Stimulated activated memory B cell treated with anti-CD40 and anti-IgM and Interleukin-4, amounts not matched to agents 10 μg/mL and 1 μg/mL and 100 μg/mL, for 72 hours (primary cell): ENCODE results near the gene FRK.
A peak's percentile ranks its signal among the peaks of the same experiment; 100 is the strongest.

Experiments used
- ATAC-seq: fragments of 150-1000 bp; cut with Tn5 transposase; 2 replicates; pipeline ENCODE4 v1.10.0; 2021
- H3K27ac Mint-ChIP-seq: one replicate; pipeline ENCODE4 v1.8.0; 2022; ENCODE audit warnings: mild to moderate bottlenecking, mixed read lengths
- H3K27me3 Mint-ChIP-seq: one replicate; pipeline ENCODE4 v1.8.0; 2022; ENCODE audit warnings: mixed read lengths
- H3K36me3 Mint-ChIP-seq: one replicate; pipeline ENCODE4 v1.8.0; 2022; ENCODE audit warnings: mixed read lengths
- H3K4me1 Mint-ChIP-seq: one replicate; pipeline ENCODE4 v1.8.0; 2022; ENCODE audit warnings: mixed read lengths
- H3K4me3 Mint-ChIP-seq: one replicate; pipeline ENCODE4 v1.8.0; 2022; ENCODE audit warnings: mild to moderate bottlenecking, moderate library complexity, mixed read lengths
- H3K9me3 Mint-ChIP-seq: one replicate; pipeline ENCODE4 v1.8.0; 2022; ENCODE audit warnings: mixed read lengths

FRK gene

GRCh38 chr6:116010790-116011401 lies 49.8 kb downstream of the FRK start:
- peak; percentile 61 for ATAC-seq
- H3K27me3 Mint-ChIP-seq: no peaks in the 10 kb centered on the region
- peaks cover 6% of the 10 kb centered on the region for H3K36me3 Mint-ChIP-seq
- peaks cover 30% of the 10 kb centered on the region for H3K4me1 Mint-ChIP-seq
- no peak overlapping the region for H3K4me3 Mint-ChIP-seq
- H3K27ac Mint-ChIP-seq: no peak overlapping the region
- no peaks in the 10 kb centered on the region for H3K9me3 Mint-ChIP-seq

- Mint-ChIP-seq H3K4me1 (peaks cover 25% of the 10 kb centered on the region), H3K36me3 (peaks cover 5% of the 10 kb centered on the region), H3K9me3 (no peaks in the 10 kb centered on the region), H3K27ac (no peak overlapping the region), H3K4me3 (no peak overlapping the region), H3K27me3 (no peaks in the 10 kb centered on the region)
- no peak for ATAC-seq
Observed at GRCh38 chr6:116010386-116010785, 50.3 kb downstream of the FRK start.

GRCh38 chr6:116008470-116009243 lies 52.0 kb downstream of the FRK start:
- no peaks in the 10 kb centered on the region for H3K9me3 Mint-ChIP-seq
- H3K27ac Mint-ChIP-seq: peak overlapping the region; percentile 34
- H3K4me3 Mint-ChIP-seq: no peak overlapping the region
- peaks cover 19% of the 10 kb centered on the region for H3K4me1 Mint-ChIP-seq
- ATAC-seq: peak; percentile 80
- H3K27me3 Mint-ChIP-seq: no peaks in the 10 kb centered on the region
- H3K36me3 Mint-ChIP-seq: no peaks in the 10 kb centered on the region

GRCh38 chr6:116004841-116005815 lies 55.6 kb downstream of the FRK start:
- H3K9me3 Mint-ChIP-seq: no peaks in the 10 kb centered on the region
- no peak overlapping the region for H3K27ac Mint-ChIP-seq
- H3K27me3 Mint-ChIP-seq: no peaks in the 10 kb centered on the region
- no peak for ATAC-seq
- H3K36me3 Mint-ChIP-seq: no peaks in the 10 kb centered on the region
- H3K4me3 Mint-ChIP-seq: no peak overlapping the region
- H3K4me1 Mint-ChIP-seq: peaks cover 9% of the 10 kb centered on the region

- no peak overlapping the region for H3K27ac Mint-ChIP-seq
- no peaks in the 10 kb centered on the region for H3K27me3 Mint-ChIP-seq
- H3K4me1 Mint-ChIP-seq: peaks cover 4% of the 10 kb centered on the region
- ATAC-seq: no peak
- H3K36me3 Mint-ChIP-seq: no peaks in the 10 kb centered on the region
- no peak overlapping the region for H3K4me3 Mint-ChIP-seq
- H3K9me3 Mint-ChIP-seq: no peaks in the 10 kb centered on the region
Observed at GRCh38 chr6:116003668-116004067, 57.0 kb downstream of the FRK start.

- no peak overlapping the region for H3K27ac Mint-ChIP-seq
- H3K27me3 Mint-ChIP-seq: no peaks in the 10 kb centered on the region
- no peak overlapping the region for H3K4me3 Mint-ChIP-seq
- no peak for ATAC-seq
- H3K4me1 Mint-ChIP-seq: no peaks in the 10 kb centered on the region
- no peaks in the 10 kb centered on the region for H3K36me3 Mint-ChIP-seq
- no peaks in the 10 kb centered on the region for H3K9me3 Mint-ChIP-seq
Observed at GRCh38 chr6:116002756-116003155, 57.9 kb downstream of the FRK start.

- Mint-ChIP-seq H3K27ac (no peak overlapping the region), H3K27me3 (no peaks in the 10 kb centered on the region), H3K36me3 (no peaks in the 10 kb centered on the region), H3K4me3 (no peak overlapping the region), H3K9me3 (no peaks in the 10 kb centered on the region), H3K4me1 (no peaks in the 10 kb centered on the region)
- ATAC-seq: no peak
Observed at GRCh38 chr6:115999235-115999634, 61.5 kb downstream of the FRK start.

- no peaks in the 10 kb centered on the region for H3K4me1 Mint-ChIP-seq
- no peak overlapping the region for H3K4me3 Mint-ChIP-seq
- no peak overlapping the region for H3K27ac Mint-ChIP-seq
- ATAC-seq: no peak
- H3K9me3 Mint-ChIP-seq: no peaks in the 10 kb centered on the region
- no peaks in the 10 kb centered on the region for H3K36me3 Mint-ChIP-seq
- no peaks in the 10 kb centered on the region for H3K27me3 Mint-ChIP-seq
Observed at GRCh38 chr6:115997990-115998585, 62.6 kb downstream of the FRK start.

GRCh38 chr6:115986026-115986425 lies 74.7 kb downstream of the FRK start:
- Mint-ChIP-seq H3K9me3 (no peaks in the 10 kb centered on the region), H3K4me3 (no peak overlapping the region), H3K27me3 (no peaks in the 10 kb centered on the region), H3K4me1 (no peaks in the 10 kb centered on the region), H3K36me3 (no peaks in the 10 kb centered on the region), H3K27ac (no peak overlapping the region)
- no peak for ATAC-seq

GRCh38 chr6:115984809-115985208 lies 75.9 kb downstream of the FRK start:
- no peak overlapping the region for H3K27ac Mint-ChIP-seq
- no peaks in the 10 kb centered on the region for H3K4me1 Mint-ChIP-seq
- H3K4me3 Mint-ChIP-seq: no peak overlapping the region
- H3K27me3 Mint-ChIP-seq: no peaks in the 10 kb centered on the region
- ATAC-seq: no peak
- H3K36me3 Mint-ChIP-seq: no peaks in the 10 kb centered on the region
- H3K9me3 Mint-ChIP-seq: no peaks in the 10 kb centered on the region

GRCh38 chr6:115983998-115984397 lies 76.7 kb downstream of the FRK start:
- Mint-ChIP-seq H3K27me3 (no peaks in the 10 kb centered on the region), H3K27ac (no peak overlapping the region)
- no peak for ATAC-seq

GRCh38 chr6:115982453-115982852 lies 78.2 kb downstream of the FRK start:
- Mint-ChIP-seq H3K27me3 (no peaks in the 10 kb centered on the region), H3K4me3 (no peak overlapping the region), H3K27ac (no peak overlapping the region), H3K4me1 (no peaks in the 10 kb centered on the region), H3K36me3 (no peaks in the 10 kb centered on the region), H3K9me3 (no peaks in the 10 kb centered on the region)
- no peak for ATAC-seq

More at GRCh38 chr6:115983998-115984397, 76.7 kb downstream of the FRK start:
- Mint-ChIP-seq H3K4me1 (no peaks in the 10 kb centered on the region), H3K9me3 (no peaks in the 10 kb centered on the region), H3K36me3 (no peaks in the 10 kb centered on the region), H3K4me3 (no peak overlapping the region)

- ATAC-seq: no peak
- no peak overlapping the region for H3K27ac Mint-ChIP-seq
- H3K36me3 Mint-ChIP-seq: no peaks in the 10 kb centered on the region
- H3K4me1 Mint-ChIP-seq: no peaks in the 10 kb centered on the region
- no peak overlapping the region for H3K4me3 Mint-ChIP-seq
- H3K9me3 Mint-ChIP-seq: no peaks in the 10 kb centered on the region
- H3K27me3 Mint-ChIP-seq: no peaks in the 10 kb centered on the region
Observed at GRCh38 chr6:115977220-115977619, 83.5 kb downstream of the FRK start.

- no peak overlapping the region for H3K27ac Mint-ChIP-seq
- H3K4me1 Mint-ChIP-seq: no peaks in the 10 kb centered on the region
- no peaks in the 10 kb centered on the region for H3K27me3 Mint-ChIP-seq
- ATAC-seq: no peak
- no peaks in the 10 kb centered on the region for H3K36me3 Mint-ChIP-seq
- H3K9me3 Mint-ChIP-seq: no peaks in the 10 kb centered on the region
- no peak overlapping the region for H3K4me3 Mint-ChIP-seq
Observed at GRCh38 chr6:115976321-115976870, 84.3 kb downstream of the FRK start.

- no peaks in the 10 kb centered on the region for H3K9me3 Mint-ChIP-seq
Observed at GRCh38 chr6:115972679-115973078, 88.0 kb downstream of the FRK start.

More at GRCh38 chr6:115972679-115973078, 88.0 kb downstream of the FRK start:
- Mint-ChIP-seq H3K27ac (no peak overlapping the region), H3K36me3 (no peaks in the 10 kb centered on the region), H3K4me1 (no peaks in the 10 kb centered on the region), H3K4me3 (no peak overlapping the region), H3K27me3 (no peaks in the 10 kb centered on the region)
- no peak for ATAC-seq
